ENCODE data around the gene SLC25A29. TPM values are rescaled to one million over a fixed set of nuclear protein-coding genes. Genes with fewer than 3 reads are reported as not detected.
"Not testable (repeated sequence)": the region's sequence is repeated elsewhere in the genome, so short reads cannot be mapped to it uniquely, and the experiment has no call there.

SLC25A29 gene
- total RNA-seq, 1 donor from 2014 or later: 45.2 TPM

DNA sequence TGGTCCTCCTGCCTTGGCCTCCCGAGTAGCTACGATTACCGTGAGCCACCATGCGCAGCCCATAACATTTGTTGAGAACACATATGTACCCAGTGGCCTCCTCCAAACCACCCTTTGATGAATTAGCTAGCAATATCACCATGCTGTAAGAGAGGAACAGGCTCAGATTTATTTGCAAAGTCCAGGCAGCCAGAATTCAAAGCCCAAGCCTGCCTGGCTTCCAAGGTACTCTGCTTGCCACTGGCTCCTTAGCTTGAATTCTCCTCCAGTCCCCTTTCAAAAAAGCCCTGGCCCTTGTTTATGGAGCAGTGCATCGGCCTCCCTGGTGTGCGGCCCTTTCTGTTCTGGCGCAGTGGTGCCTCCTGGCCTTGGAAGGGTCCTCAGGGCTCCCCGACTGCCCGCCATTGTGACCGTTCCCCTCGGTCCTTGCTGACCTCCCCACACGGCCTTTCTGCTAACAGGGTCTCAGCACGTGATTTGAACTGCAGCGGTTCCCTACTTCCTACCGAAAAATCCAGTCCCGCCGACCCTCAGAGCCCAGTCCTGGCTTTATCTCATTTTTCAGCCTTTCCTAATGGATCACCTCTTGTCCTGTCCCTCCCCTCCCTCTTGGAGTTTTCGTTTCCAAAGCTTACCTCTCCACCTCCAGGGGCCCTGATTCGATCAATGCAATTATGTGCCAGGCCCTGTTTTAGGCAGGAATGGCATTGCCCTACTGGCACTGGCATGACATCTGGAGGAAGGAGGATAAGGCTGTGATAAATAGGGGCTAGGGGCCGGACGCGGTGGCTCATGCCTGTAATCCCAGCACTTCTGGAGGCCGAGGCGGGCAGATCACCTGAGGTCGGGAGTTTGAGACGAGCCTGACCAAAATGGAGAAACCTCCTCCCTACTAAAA, 22.0 kb downstream of the SLC25A29 start:
- no peak for DNase-seq (ENCODE audit: low spot score in 2 of 2)
- no peak for FAIRE-seq

DNA sequence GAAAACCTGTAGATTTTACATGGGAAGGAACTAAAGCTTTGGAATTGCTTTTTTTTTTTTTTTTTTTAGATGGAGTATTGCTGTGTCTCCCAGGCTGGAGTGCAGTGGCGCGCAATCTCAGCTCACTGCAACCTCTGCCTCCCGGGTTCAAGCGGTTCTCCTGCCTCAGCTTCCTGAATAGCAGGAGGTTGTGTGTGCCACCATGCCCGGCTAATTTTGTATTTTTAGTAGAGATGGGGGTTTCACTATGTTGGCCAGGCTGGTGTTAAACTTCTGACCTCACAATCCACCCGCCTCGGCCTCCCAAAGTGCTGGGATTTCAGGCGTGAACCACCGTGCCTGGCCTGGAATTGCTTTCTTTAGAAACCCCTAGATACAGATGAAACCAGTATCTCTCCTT, 22.8 kb downstream of the SLC25A29 start:
- FAIRE-seq: not testable (repeated sequence)

DNA sequence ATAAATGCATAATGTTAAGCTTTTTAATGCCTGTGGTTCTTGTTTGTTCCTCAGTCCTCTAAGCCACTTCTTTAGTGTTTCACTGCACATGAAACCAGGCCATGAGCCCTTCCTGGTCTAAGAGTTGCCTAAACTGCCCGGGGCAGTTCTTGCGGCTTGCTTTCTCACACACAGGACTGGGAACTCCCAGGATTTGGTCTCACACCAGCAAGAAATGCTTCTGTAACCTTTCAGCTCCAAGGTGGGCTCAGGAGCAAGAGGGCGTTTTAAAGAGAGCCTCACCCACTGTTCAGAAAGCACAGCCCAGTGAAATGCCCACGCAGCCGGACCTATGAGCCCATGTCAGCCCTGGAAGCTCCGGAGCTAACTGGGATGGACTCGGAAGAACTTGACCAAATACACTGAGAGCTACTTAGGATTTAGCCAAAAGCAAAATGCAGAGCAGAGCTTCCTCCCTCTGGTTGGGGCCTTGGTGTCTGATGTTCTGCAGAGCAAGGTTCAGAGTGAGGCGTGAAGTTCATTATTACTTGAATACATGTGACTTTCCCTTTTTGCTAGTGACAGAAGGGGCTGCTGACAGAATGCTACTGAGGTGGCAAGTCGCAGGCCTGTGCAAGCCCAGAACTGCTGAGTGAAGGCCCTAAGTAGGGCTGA, 23.4 kb downstream of the SLC25A29 start:
- FAIRE-seq (no peak), DNase-seq (ENCODE audit: low spot score in 2 of 2) (no peak)

More for the DNA sequence above, 22.8 kb downstream of the SLC25A29 start:
- not testable (repeated sequence) for DNase-seq (ENCODE audit: low spot score in 2 of 2)

DNA sequence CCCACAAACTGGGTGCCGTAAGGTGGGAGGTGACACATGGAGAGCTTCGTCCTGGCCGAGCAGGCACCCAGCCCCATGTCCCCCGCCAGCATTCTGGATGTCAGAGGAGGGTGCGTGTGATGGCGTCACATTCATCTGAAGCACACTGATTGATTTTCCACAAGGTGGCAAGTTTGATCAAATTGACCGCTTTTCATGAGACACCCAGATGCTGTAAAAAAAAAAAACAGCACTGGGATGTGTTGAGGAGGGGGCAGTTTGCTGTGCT, 24.2 kb downstream of the SLC25A29 start:
- FAIRE-seq (no peak), DNase-seq (ENCODE audit: low spot score in 2 of 2) (no peak)

DNA sequence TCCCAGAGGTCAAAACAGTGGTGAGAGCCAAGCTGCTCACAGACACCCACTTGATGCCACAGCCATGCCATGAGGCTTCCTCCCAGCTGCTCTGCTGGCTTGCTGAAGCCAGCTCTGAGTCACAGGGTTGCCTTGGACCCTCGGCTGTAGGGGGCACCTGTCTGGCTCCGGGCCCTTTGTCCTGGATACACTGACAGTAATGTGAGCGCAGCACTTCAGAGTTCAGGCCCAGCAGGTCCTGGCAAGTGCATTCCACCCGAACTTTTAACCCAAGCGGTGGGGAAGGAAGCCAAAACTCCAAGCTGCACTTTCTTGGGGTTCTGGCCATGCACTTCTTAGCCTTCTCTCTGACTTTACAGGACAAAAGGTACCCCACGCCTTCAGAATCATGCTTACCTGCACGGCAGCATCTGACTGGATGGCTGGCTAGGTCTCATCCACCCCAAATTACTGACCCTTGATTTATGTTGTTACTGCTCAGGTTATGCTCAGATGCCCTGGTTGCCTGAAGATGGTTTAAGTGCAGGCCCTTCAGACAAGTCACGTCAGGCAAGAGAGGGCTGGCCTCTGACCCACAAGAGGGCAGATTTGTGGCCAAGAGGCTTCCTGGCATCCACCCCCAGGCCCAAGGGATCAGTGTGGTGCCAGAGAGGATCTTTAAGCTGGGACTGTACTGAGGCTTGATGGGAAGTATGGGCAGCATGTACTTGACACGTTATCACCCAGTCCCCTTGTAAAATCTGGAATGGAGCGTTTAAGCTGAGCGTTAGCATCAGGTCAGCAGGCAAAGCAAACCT, 24.8 kb downstream of the SLC25A29 start:
- DNase-seq (ENCODE audit: low spot score in 2 of 2) (no peak), FAIRE-seq (no peak)

DNA sequence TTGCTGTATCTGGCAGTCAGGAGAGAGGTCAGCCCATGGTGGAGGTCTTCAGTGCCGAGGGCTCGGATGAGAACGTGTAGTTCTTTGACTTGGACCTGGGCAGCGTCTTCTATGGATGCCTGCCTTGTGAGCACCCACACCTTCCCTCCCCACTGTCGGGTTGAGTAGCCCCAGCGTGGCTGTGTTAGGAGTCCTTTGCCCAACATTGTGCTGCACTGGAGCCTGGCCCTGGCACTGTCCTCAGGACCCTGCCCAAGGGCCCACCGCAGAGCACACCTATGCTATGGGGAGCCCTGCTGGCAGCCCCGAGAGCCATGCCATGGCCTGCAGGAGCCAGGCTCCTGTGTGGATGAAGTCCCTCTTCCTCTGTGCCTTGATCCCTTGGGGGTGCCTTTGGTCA, 26.7 kb downstream of the SLC25A29 start:
- FAIRE-seq (no peak), DNase-seq (ENCODE audit: low spot score in 2 of 2) (no peak)

DNA sequence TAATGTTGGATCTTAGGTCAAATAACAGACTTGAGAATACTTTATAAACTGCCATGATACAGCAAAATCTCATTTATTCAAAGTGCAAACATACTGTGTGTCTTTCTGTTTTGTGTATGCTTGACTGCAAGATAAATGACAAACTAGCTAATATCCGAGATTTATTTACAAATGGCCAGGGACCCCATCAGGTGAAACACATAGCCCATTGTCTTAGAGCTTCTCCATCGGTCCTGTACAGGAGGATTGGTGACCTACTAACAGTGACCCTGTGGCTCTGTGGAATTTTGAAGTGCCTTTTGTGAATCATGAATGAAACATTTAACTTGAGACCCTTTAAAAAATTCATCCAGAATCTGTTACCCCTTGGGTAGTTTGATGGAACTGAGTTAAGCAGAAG, 27.1 kb downstream of the SLC25A29 start:
- DNase-seq (ENCODE audit: low spot score in 2 of 2) (no peak), FAIRE-seq (no peak)

DNA sequence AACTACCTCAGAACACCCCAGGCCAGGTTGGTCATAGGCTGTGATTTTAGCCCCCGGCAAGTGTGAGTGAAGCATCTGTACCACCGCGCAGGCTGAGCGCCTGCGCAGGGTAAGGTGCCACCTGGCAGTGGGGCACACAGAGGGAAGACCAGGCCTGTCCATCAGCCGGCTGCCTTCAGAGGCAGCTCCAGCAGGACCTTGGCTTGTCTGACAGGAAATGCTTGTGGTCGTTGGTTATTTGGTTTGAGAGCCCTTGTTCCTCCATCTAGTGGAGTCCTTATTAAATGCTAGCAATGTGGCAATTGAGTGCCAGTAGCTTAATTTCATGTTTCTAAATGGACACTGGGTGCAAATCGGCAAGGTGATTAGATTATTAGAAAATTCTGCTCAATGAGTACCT, 27.5 kb downstream of the SLC25A29 start:
- FAIRE-seq (no peak), DNase-seq (ENCODE audit: low spot score in 2 of 2) (peak in 1 of 2 donors; percentile 22)

DNA sequence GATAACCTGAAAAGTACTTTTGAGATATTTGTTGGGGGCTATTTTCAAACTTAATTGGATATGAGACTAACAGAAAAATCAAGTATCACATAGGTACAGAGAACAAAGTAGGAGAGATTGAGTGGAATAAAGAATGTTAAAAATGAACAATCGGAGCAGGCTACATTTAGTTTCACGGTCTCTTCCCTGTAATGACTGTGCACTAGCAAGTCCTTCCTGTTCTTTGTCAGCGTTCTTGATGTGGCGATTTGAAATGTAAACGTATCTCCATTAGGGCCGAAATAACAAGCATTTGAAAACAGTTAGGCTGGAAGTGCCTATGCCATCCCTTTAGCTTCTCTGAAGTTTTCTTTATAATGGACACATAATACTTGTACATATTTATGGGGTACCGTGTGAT, 31.0 kb downstream of the SLC25A29 start:
- no peak for DNase-seq (ENCODE audit: low spot score in 2 of 2)
- FAIRE-seq: no peak

DNA sequence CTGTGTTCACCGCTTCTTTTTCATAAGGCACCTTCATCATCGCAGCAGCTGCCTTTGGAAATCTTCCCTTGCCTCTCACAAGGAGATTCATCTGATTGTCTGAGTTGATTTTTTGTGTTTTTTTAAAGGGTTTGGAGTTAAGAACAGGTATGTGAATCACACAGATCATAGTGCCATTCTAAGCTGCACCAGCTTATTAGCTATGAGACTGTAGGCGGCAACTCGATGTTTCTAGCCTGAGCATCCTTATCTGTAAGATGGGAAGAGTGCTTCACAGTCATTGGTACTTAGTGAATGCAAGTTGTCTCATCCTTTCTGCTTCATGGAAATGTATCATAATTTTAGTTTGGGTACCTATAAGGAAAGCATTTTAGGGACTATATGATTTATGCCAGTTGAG, 32.0 kb downstream of the SLC25A29 start:
- DNase-seq (ENCODE audit: low spot score in 2 of 2): no peak
- FAIRE-seq: no peak

DNA sequence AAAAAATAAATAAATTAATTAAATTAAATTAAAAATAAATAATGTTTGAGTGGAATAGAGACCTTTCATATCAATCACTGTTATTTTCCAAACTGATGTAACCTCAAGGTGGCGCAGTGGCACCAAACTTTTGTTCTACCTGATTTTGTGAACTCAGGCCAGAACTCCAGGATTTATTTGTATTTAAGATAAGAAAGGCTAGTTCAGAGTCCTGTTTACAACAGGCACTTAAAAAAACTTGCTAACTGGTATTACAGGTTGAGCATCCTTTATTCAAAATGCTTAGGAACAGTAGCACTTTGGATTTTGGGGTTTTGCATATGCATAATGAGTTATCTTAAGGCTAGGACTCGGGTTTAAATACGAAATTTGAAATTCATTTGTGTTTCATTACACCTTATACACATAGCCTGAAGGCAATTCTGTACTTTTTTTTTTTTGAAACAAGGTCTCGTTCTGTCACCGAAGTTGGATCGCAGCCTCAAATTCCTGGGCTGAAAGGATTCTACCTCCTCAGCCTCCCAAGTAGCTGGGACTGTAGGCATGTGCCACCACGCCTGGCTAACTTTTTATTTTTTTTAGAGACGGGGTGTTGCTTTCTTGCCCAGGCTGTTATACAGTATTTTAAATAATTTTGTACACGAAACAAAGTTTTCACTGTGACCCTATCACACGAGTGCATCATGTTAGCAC, 34.9 kb downstream of the SLC25A29 start:
- DNase-seq (ENCODE audit: low spot score in 2 of 2): no peak

DNA sequence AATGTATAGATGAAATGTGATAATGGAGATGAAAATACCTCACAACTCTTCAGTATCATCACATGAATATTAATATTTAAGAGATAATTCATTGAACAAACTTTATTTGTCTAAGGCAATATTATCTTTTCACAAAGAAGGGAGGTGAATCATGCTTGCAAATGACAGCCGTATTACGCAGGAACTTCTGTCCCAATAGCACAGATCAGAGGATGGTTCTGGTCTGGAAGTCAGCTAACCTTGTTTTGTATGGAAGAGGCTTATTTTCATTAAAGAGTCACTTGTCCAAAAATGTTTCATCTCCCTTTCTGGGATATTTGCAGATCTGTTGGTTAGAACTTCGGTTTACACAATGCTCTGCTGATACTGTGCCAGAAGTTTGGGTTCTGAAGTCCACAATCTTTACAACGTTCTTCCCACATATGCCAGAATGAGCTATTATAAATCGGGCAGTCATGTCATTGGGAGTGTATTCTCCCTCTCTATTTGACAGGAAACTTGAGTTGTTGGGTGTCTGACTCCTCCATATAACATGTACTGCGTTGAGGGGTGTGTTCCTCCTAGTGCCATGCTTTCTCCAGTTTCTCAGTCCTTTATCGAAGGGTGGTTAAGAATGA, 37.5 kb downstream of the SLC25A29 start:
- no peak for FAIRE-seq

More for the DNA sequence above, 34.9 kb downstream of the SLC25A29 start:
- no peak for FAIRE-seq

DNA sequence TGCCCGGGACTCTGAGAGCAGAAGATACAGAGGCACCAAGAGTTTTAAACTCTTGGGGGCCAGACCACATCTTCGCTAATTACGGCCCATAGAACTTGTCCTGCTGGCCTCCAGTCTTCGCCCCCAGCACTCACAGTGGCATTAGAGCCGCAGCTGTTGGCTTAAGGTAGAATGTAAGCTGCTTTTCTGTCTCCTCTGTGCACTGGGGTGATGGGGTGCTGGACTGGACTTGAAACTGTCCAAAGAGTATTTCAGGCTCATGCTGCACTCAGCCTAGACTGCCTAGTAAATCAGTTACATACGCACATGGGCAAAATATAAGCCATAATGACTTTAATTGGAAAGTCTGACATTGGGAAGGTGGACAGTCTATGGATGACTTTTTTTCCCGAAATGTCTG, 38.3 kb downstream of the SLC25A29 start:
- FAIRE-seq (no peak), DNase-seq (ENCODE audit: low spot score in 2 of 2) (no peak)

More for the DNA sequence above, 37.5 kb downstream of the SLC25A29 start:
- DNase-seq (ENCODE audit: low spot score in 2 of 2): no peak

DNA sequence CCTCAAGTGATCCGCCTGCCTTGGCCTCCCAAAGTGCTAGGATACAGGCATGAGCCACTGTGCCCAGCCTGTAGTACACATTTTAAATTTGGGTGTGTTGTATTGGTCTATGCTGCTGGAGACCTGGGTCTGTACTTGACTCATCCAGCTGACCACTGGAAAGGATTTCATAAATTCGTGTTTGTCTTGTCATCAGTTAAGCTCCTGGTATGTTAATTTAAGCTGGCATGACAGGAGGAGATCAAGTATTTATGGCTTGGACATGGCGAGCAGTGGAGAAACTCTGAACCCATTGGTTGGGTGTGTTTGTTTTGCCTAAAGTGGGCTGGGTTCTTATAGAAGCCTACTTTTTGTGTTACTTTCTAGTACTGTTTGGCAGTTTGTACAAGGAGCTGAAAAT, 43.1 kb downstream of the SLC25A29 start:
- DNase-seq (ENCODE audit: low spot score in 2 of 2): no peak
- no peak for FAIRE-seq

DNA sequence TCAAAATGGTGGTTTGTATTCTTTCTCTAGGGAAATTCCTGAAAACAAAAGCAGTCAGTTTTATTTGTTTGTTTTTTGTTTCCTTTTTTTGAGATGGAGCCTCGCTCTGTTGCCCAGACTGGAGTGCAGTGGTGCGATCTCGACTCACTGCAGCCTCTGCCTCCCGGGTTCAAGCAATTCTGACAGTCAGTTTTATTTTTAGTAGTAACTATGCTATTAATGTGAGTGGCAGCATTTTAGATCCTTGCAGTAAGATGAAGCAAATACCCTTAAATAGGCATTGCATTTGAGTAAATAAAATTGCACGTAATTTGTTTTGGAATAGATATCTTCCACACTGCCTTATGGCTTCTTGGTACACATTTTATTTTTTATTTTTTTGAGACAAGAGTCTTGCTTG, 43.7 kb downstream of the SLC25A29 start:
- no peak for FAIRE-seq
- no peak for DNase-seq (ENCODE audit: low spot score in 2 of 2)

DNA sequence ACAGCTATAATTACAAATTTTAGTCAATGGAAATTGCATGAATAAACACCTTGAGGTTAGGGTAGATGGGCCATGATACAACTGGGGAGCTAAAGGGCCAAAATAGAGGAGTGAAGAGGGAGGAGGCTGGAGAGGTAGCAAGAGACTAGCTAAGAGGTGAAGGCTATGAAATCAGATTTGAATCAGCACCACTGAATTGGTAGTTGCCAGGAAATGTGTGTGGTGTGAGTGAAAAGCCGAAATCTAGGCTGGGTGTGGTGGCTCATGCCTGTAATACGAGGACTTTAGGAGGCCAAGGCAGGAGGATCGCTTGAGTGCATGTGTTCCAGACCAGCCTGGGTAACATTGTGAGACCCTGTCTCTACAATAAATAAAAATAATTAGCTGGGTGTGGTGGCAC, 44.6 kb downstream of the SLC25A29 start:
- DNase-seq (ENCODE audit: low spot score in 2 of 2) (no peak), FAIRE-seq (no peak)

DNA sequence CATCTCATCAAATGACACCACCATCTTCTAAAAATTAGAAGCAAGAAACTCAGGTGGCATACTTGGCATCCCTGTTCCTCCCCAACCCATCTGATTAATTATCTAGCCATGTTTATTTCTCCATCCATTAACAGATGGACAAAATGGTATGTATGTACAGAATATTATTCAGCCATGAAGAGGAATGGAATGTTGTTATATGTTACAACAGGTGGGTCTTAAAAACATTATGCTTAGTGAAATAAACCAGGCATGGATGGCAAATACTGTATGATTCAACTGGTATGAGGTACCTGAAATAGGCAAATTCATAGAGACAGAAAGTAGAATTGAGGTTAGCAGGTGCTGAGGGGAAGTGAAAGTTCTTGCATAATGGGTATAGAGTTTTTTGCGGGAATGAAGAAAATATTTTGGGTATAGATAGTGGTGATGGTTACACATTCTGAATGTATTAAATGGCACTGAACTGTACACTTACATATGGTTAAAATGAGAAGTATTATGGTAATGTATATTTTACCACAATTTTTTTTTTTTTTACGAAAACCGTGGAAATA, 49.8 kb downstream of the SLC25A29 start:
- FAIRE-seq (no peak), DNase-seq (ENCODE audit: low spot score in 2 of 2) (no peak)

DNA sequence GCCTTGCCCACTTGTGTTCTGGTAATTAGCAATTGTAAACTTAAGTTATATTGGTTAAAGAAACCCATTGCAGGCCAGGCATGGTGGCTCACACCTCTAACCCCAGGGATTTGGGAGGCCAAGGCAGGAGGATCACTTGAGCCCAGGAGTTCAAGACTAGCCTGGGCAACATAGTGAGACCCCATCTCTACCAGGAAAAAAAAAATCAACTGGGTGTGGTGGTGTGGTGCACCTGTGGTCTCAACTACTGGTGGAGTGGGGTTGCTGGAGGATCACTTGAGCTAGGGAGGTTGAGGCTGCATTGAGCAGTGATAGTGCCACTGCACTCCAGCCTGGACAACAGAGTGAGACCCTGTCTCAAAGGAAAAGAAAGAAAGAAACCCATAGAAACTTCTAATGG, 53.6 kb downstream of the SLC25A29 start:
- FAIRE-seq (no peak), DNase-seq (ENCODE audit: low spot score in 2 of 2) (no peak)

DNA sequence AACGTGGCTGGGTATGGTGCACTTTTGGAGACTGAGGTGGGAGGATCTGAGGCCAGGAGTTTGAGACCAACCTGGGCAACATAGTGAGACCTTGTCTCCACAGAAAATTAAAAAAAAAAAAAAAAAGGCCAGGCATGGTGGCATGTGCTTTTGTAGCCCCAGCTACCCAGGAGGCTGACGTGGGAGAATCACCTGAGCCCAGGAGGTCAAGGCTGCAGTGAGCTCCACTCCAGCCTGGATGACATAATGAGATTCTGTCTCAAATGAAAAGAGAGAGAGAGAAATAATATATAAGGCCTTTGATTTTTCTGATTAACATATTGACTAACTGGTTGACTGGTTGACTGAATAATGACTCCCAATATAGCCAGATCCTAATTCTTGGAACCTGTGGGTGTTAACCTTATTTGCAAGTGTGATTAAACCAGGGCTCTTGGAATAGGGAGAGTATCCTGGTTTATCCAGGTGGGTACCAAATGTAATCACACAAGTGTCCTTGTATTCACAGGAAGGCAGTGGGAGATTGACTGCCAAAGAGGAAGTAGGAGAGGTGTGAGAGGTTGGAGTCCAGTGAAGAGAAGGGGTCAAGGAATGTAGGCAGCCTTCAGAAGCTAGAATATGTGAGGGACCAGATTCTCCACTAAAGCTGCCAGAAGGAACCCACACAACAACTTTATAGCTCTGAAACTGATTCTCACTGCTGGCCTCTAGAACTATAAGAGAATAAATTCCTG, 55.3 kb downstream of the SLC25A29 start:
- FAIRE-seq (no peak), DNase-seq (ENCODE audit: low spot score in 2 of 2) (no peak)
